Activated T-helper 1 cell treated with anti-CD3 and anti-CD28 coated beads, Interleukin-12 subunit alpha, Interleukin-12 subunit beta, Interleukin-2, Interleukin-4 antibody, amounts not matched to agents 30 ng/mL and 10 ng/mL and 1 ng/mL, durations not matched to agents 14 hours and 24 hours and 36 hours (primary cell): Measurements from ENCODE around the gene NUP85. TPM values are rescaled to one million over a fixed set of nuclear protein-coding genes. Genes with fewer than 3 reads are reported as not detected.
A peak's percentile ranks its signal among the peaks of the same experiment; 100 is the strongest.
"Not testable (repeated sequence)": the region's sequence is repeated elsewhere in the genome, so short reads cannot be mapped to it uniquely, and the experiment has no call there.

ENCODE experiments used
- DNase-seq: peaks from one replicate; pipeline ENCODE4 v3.0.0; 2021; ENCODE audit warnings: low spot score
- H3K27ac Mint-ChIP-seq: one replicate; pipeline ENCODE4 v1.8.0; 2021; ENCODE audit warnings: mild to moderate bottlenecking, mixed read lengths
- H3K27me3 Mint-ChIP-seq: one replicate; pipeline ENCODE4 v1.8.0; 2022; ENCODE audit warnings: mild to moderate bottlenecking, moderate library complexity, mixed read lengths; ENCODE audit not compliant: insufficient read depth
- H3K36me3 Mint-ChIP-seq: one replicate; pipeline ENCODE4 v1.8.0; 2021; ENCODE audit warnings: low read depth, mixed read lengths
- H3K4me1 Mint-ChIP-seq: one replicate; pipeline ENCODE4 v1.8.0; 2021; ENCODE audit warnings: low read depth, mixed read lengths
- H3K4me3 Mint-ChIP-seq: one replicate; pipeline ENCODE4 v1.8.0; 2021; ENCODE audit warnings: mild to moderate bottlenecking, moderate library complexity, mixed read lengths
- H3K9me3 Mint-ChIP-seq: one replicate; pipeline ENCODE4 v1.8.0; 2021; ENCODE audit warnings: mixed read lengths
- intact Hi-C: fragments of 100-400 bp; cut with micrococcal nuclease; formaldehyde crosslinking; loops from one replicate; pipeline ENCODE4 v1.15.1; 2024
- total RNA-seq: library from RNA; stranded (reverse); gene quantifications from 2 replicates; pipeline ENCODE4 v1.2.3, GENCODE V29; 2022

Gene NUP85
- total RNA-seq, 1 donor from 2014 or later: 122 TPM

DNA sequence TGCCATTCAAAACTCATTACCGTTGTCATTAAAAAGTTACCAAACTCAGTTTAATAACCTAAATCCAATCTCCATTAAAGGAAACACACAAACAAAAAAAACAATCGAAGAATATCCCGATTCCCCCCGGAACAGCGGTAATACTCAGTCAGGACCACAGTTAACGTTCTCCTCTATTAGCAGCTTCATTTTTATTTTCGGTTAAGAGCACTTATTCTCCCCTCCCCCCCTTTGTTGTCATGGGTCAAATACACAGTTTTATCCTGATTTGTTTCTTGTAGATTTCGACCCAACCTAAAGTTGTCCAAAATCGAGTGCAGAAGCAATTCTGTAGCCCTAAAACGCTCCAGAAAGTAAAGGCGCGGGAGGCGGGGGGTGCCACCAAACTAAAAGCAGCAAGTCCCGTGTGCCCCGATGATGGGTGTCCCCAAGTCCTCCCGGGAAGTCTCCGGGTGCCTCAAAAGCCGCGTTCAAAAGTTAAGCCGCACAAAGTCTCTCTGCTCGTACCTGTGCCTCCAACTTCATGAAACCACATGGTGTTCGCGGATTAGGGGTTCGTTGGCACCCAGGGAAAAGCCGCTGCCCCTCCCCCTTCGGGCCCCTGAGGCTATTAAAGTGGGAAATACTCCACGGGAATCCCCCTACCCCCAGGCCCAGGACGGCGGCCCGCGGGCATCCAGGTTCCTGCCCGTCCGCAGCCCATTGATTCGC lies 23.7 kb upstream of the NUP85 start:
- Mint-ChIP-seq H3K36me3 (peaks cover 21% of the 10 kb centered on the region), H3K27me3 (no peaks in the 10 kb centered on the region), H3K4me3 (peak overlapping the region; percentile 99), H3K4me1 (peaks cover 38% of the 10 kb centered on the region), H3K9me3 (no peaks in the 10 kb centered on the region), H3K27ac (peak overlapping the region; percentile 87)
- intact Hi-C loops: loop anchor here (1.0 to 10.0 kb wide), 6 partner anchors 8 to 223 kb away; partner anchors contain the start of genes ATP5PD, GGA3, GRB2 and KCTD2
- peak; percentile 27 for DNase-seq

DNA sequence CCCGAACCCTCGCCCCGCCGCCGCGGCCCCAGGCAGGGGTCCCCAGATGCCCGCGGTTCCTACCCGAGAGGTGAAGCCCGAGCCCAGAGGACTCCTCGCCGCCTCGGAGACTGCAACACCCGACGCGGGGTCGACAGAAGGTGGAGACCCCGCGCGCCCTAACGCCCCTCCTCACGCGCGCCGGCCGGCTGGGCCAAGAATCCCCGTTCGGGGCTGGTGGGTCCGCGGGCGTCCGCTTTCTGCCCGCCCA lies 23.2 kb upstream of the NUP85 start:
- peak overlapping the region; percentile 99 for H3K4me3 Mint-ChIP-seq
- DNase-seq: no peak
- no peaks in the 10 kb centered on the region for H3K27me3 Mint-ChIP-seq
- intact Hi-C loops: loop anchor here (1.0 to 10.0 kb wide), 5 partner anchors 51 to 223 kb away; partner anchors contain the start of genes ATP5PD, GGA3, GRB2 and KCTD2
- H3K27ac Mint-ChIP-seq: peak overlapping the region; percentile 87
- no peaks in the 10 kb centered on the region for H3K9me3 Mint-ChIP-seq
- H3K4me1 Mint-ChIP-seq: peaks cover 38% of the 10 kb centered on the region
- peaks cover 20% of the 10 kb centered on the region for H3K36me3 Mint-ChIP-seq

DNA sequence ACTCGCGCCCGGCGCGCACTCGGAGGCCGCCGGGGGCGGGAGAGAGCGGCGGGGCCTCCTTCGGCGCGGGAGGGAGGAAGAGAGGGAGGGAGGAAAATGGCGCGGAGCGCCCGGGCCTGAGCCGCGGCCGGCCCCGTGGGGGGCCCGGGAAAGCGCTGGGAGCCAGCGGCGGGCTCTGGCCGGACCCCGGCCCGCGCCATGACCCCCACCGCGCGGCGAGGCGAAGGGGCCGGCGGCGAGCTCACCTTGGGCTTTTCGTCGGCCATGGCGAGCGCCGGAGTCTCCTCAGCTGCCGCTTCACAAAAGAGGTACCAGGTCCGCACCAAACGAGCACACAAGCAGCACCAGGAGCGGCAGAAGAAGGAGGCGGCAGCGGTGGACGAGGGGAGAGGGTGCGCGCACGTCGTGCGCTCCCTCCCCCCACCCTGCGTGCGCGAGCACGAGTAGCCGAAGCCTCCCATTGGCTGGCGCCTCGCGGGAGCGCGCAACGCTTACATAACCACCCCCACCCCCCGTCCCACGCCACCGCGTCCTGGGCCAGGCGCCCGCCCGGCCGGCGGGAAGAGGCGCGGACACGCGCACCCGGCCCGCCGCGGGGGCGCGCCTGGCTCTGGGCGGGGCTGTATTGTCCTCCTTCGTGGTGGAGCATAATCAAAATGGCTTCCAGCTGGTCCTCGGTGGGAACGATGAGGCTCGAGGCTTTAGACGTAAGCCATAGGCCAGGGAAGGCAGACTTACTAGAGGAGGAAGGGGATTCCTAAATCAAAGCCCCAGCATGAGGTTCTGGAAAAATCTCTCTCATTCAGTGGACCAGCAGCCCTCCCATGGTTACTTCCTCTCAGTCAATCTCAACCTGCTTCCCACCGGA lies 22.7 kb upstream of the NUP85 start, which contains the start of gene SUMO2:
SUMO2 (minus strand) TSS at position 391 of the 868 bp plus-strand sequence; CDS start at position 266, 125 bp downstream.
- H3K4me3 Mint-ChIP-seq: peak within 1 kb of the TSS; percentile 99
- intact Hi-C loops: loop anchor here (1.0 to 10.0 kb wide), 7 partner anchors 22 to 222 kb away; partner anchors contain the start of genes ATP5PD, GGA3, GRB2 and JPT1
- H3K27ac Mint-ChIP-seq: peak within 1 kb of the TSS; percentile 98
- H3K9me3 Mint-ChIP-seq: no peaks in the 10 kb centered on the region
- H3K36me3 Mint-ChIP-seq: peaks cover 20% of the 10 kb centered on the region
- peaks cover 38% of the 10 kb centered on the region for H3K4me1 Mint-ChIP-seq
- no peaks in the 10 kb centered on the region for H3K27me3 Mint-ChIP-seq
- DNase-seq: peak; percentile 93

DNA sequence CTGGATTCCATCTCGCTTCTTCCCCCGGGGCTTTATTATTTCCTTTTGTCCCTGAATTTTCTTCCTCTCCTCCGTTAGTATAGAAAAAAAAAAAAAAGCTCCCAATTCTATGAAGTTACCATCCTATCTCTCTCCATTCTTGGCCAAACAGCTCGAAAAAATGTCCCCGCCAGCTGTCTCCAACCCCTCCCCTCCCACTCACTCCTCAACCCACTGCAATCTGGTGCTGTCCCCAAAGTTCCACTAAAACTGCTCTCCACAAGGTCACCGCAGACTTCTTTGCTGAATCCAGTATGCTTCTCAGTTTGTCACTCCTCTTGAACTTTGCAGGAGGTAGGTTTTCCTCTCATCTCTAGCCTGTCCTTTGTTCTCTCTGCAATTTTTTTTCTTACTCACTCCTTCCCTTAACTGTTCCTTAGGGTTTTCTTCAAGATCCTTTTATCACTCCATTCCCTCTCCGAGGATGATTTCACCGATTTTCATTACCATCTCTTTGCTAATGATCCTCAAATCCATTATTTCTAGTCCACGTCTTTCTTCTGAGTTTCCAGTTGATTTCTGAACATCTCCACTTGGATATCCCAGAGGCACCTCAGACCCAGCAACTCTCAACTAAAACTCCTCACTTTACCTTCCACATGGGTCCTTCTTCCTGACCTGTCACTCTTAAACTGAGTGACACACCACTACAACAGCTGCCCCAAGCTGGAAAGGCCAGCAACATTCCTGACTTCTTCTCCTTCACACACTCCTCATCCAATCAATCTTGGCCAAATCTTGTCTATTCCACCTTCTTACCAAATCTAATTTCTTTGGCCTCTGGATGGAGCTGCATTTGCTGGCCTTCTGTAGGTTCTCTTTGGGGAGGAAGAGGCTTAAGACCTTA lies 21.2 kb upstream of the NUP85 start:
- DNase-seq: no peak

DNA sequence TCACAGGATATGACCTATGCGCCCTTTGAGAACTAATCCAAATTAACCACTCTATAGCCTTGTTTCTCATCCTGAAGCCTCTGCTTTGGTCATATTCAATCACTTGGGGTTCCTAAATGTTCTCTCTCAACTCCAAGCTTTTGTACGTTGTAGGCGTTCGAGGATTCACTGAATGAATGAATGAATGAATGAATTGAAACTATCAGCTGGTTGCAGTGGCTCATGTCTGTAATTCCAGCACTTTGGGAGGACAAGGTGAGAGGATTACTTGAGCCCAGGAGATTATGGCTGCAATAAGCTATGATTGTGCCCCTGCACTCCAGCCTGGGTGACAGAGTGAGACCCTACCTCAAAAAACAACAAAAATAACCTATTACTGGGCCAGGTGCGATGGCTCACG lies 16.9 kb upstream of the NUP85 start:
- intact Hi-C loops: loop anchor here (1.0 to 10.0 kb wide), 4 partner anchors 7 to 216 kb away; partner anchors contain the start of genes GRB2 and NUP85
- H3K36me3 Mint-ChIP-seq: peaks cover 3% of the 10 kb centered on the region
- no peak for DNase-seq
- H3K4me1 Mint-ChIP-seq: peaks cover 19% of the 10 kb centered on the region
- no peaks in the 10 kb centered on the region for H3K27me3 Mint-ChIP-seq
- no peaks in the 10 kb centered on the region for H3K9me3 Mint-ChIP-seq
- H3K4me3 Mint-ChIP-seq: no peak overlapping the region
- H3K27ac Mint-ChIP-seq: no peak overlapping the region

More for the DNA sequence above, 21.2 kb upstream of the NUP85 start:
- Mint-ChIP-seq H3K27me3 (no peaks in the 10 kb centered on the region), H3K36me3 (peaks cover 20% of the 10 kb centered on the region), H3K27ac (peak overlapping the region; percentile 98), H3K9me3 (no peaks in the 10 kb centered on the region), H3K4me3 (peak overlapping the region; percentile 83), H3K4me1 (peaks cover 34% of the 10 kb centered on the region)
- intact Hi-C loops: loop anchor here (1.0 to 10.0 kb wide), 6 partner anchors 21 to 221 kb away; partner anchors contain the start of genes ATP5PD, GGA3, GRB2 and JPT1

DNA sequence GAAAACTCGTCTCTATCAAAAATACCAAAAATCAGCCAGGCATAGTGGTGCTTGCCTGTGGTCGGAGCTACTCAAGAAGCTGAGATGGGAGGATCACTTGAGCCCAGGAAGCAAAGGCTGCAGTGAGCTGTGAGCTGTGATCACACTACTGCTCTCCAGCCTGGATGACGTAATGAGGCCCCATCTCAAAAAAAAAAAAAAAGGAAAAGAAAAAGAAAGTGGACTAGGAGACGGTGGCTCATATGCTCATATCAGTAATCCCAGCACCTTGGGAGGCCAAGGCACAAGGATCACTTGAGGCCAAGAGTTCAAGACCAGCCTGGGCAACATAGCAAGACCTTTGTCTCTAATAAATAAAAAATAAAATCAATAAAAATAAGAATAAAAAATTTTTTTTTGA lies 13.9 kb upstream of the NUP85 start:
- intact Hi-C loops: no loop called here
- DNase-seq: no peak
- Mint-ChIP-seq H3K36me3 (no peaks in the 10 kb centered on the region), H3K9me3 (no peaks in the 10 kb centered on the region), H3K4me1 (peaks cover 8% of the 10 kb centered on the region), H3K27ac (no peak overlapping the region), H3K27me3 (no peaks in the 10 kb centered on the region), H3K4me3 (no peak overlapping the region)

DNA sequence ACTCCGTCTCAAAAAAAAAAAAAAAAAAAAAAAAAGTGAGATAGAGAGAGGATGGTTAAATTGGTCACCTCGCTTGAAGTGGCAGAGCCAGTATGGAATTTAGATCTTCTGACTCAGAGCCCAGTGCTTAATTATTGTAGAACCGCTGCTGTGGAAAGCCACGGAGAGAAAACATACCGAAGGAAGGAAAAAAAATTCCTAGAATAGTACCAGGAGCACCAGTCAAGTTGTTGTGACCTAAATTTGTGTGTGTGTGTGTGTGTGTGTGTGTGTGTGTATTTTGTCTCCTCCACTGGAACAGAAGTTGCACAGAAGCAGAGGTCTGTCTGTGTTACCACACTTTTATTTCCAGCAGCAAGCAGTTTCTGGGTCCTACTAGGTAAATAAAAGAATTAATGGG lies 10.6 kb upstream of the NUP85 start:
- H3K27me3 Mint-ChIP-seq: no peaks in the 10 kb centered on the region
- H3K27ac Mint-ChIP-seq: no peak overlapping the region
- intact Hi-C loops: no loop called here
- H3K9me3 Mint-ChIP-seq: no peaks in the 10 kb centered on the region
- H3K4me3 Mint-ChIP-seq: no peak overlapping the region
- no peaks in the 10 kb centered on the region for H3K4me1 Mint-ChIP-seq
- H3K36me3 Mint-ChIP-seq: no peaks in the 10 kb centered on the region
- DNase-seq: no peak

DNA sequence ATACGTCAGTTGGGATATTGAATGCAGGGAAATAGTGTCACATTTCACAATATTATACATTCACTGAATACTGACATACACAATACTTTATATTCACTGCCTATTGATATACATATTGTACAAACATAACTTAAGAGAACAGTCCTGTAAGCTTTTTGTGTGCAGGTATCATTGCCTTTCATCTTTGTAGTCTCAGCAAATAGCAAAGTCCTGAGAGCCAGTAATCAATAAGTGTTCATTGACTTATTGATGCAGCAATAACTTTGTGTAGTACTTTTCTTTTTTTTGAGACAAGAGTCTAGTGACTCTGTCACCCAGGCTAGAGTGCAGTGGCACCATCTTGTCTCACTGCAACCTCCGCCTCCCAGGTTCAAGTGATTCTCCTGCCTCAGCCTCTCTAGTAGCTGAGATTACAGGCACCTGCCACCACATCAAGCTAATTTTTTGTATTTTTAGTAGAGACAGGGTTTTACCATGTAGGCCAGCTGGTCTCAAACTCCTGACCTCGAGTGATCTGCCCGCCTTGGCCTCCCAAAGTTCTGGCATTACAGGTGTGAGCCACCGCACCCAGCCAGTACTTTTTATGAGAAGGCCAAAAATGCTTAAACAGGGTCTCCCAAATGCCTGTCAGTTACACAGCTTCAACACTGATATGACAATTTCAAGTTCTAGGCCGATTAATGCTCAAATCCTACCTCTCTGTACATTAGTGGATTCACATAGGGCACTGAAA lies 5.4 kb upstream of the NUP85 start:
- DNase-seq: no peak
- Mint-ChIP-seq H3K27ac (no peak overlapping the region), H3K4me3 (no peak overlapping the region), H3K36me3 (no peaks in the 10 kb centered on the region), H3K27me3 (no peaks in the 10 kb centered on the region), H3K9me3 (no peaks in the 10 kb centered on the region), H3K4me1 (peaks cover 11% of the 10 kb centered on the region)
- intact Hi-C loops: loop anchor here (5.0 kb wide), 1 partner anchor 68 kb away; the partner anchor contains the start of gene NT5C

DNA sequence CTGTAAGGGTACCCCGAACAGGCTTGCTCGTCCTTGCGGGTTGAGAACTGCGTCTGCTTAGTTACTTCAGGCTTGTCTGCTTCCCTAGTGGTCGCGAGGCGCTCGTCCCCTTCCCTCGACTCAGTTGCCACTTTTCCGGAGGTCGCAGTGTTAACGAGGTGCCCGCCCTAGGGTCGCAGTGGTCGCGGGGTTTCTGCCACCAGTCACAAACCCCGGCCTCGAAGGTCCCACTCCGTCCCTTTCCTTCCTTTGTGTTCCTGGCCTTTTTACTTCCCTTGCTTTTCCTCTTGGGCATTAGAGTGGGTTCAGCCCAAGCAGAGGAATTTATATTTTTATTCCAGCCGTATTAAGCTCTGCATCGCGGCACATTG lies 299 bp downstream of the NUP85 start:
- Mint-ChIP-seq H3K4me1 (peaks cover 23% of the 10 kb centered on the region), H3K27ac (peak overlapping the region; percentile 99), H3K36me3 (peaks cover 16% of the 10 kb centered on the region), H3K9me3 (no peaks in the 10 kb centered on the region), H3K4me3 (peak overlapping the region; percentile 98), H3K27me3 (no peaks in the 10 kb centered on the region)
- intact Hi-C loops: loop anchor here (1.0 to 5.0 kb wide), 9 partner anchors 16 to 218 kb away; partner anchors contain the start of genes ARMC7, ATP5PD, CDR2L and GGA3
- DNase-seq: no peak

DNA sequence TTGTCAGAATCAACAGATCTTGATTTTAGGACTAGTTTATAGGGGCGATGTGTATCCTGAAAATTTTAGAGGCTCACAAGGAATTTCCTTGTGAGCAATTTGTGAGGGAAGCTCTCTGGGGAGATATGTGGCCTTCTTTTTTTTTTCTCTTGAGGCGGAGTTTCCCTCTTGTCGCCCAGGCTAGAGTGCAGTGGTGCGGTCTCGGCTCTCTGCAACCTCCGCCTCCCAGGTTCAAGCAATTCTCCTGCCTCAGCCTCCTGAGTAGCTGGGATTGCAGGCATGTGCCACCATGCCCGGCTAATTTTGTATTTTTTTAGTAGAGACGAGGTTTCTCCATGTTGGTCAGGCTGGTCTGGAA lies 1.6 kb downstream of the NUP85 start:
- intact Hi-C loops: loop anchor here (5.0 kb wide), 1 partner anchor 160 kb away; the partner anchor contains the start of genes ATP5PD and KCTD2
- H3K27me3 Mint-ChIP-seq, H3K9me3 Mint-ChIP-seq, DNase-seq: not testable (repeated sequence)
- Mint-ChIP-seq H3K36me3 (peaks cover 20% of the 10 kb centered on the region), H3K4me1 (peaks cover 18% of the 10 kb centered on the region), H3K4me3 (peak overlapping the region; percentile 98), H3K27ac (peak overlapping the region; percentile 44)

DNA sequence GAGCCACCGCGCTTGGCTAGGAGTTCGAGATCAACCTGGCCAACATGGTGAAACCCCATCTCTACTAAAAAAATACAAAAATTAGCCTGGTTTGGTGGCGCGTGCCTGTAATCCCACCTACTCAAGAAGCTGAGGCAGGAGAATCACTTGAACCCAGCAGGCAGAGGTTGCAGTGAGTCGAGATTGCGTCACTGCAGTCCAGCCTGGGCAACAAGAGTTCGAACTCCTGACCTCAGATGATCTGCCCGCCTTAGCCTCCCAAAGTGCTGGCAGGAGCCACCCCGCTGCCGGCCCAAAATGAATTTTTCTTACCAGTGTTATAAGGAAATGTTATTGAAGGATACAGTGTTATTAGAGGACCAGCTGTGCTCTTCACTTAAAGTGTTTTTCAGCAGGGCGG lies 2.3 kb downstream of the NUP85 start:
- H3K4me3 Mint-ChIP-seq: peak overlapping the region; percentile 98
- no peak for DNase-seq
- H3K36me3 Mint-ChIP-seq: peaks cover 22% of the 10 kb centered on the region
- no peaks in the 10 kb centered on the region for H3K9me3 Mint-ChIP-seq
- H3K4me1 Mint-ChIP-seq: peaks cover 18% of the 10 kb centered on the region
- H3K27ac Mint-ChIP-seq: no peak overlapping the region
- intact Hi-C loops: loop anchor here (5.0 kb wide), 1 partner anchor 160 kb away; the partner anchor contains the start of genes ATP5PD and KCTD2
- H3K27me3 Mint-ChIP-seq: no peaks in the 10 kb centered on the region
